HepG2 (cell line): ENCODE measurements around the gene YLPM1. TPM values are rescaled to one million over a fixed set of nuclear protein-coding genes. Genes with fewer than 3 reads are reported as not detected.

Experiments used
- CBX5 ChIP-seq: sonication (generic); formaldehyde crosslinking; IDR thresholded peaks from 2 replicates; pipeline ENCODE4 v1.4.0; 2020; ENCODE audit warnings: missing genetic modification reagents, borderline replicate concordance
- CTCF ChIP-seq: sonication (generic); formaldehyde crosslinking; IDR thresholded peaks from 2 replicates; pipeline ENCODE4 v1.5.0; 2020; ENCODE audit warnings: mild to moderate bottlenecking, missing genetic modification reagents, moderate library complexity
- ETS1 ChIP-seq: sonication (generic); formaldehyde crosslinking; IDR thresholded peaks from 2 replicates; pipeline ENCODE4 v1.4.0; 2020; ENCODE audit warnings: missing genetic modification reagents
- HNRNPL ChIP-seq: fragments of 200-400 bp; formaldehyde crosslinking; IDR thresholded peaks from 2 replicates; pipeline ENCODE4 v1.6.1; 2017; ENCODE audit warnings: mild to moderate bottlenecking, low read depth, low read length
- HNRNPLL ChIP-seq: fragments of 200-400 bp; formaldehyde crosslinking; IDR thresholded peaks from 2 replicates; pipeline ENCODE4 v1.6.1; 2017; ENCODE audit warnings: mild to moderate bottlenecking, low read depth, low read length; ENCODE audit not compliant: poor library complexity, severe bottlenecking
- KAT7 ChIP-seq: IDR thresholded peaks from 2 replicates; pipeline ENCODE4 v1.6.1; 2018; ENCODE audit warnings: borderline replicate concordance, missing compliant biosample characterization
- KLF12 ChIP-seq: sonication (generic); formaldehyde crosslinking; IDR thresholded peaks from 2 replicates; pipeline ENCODE4 v1.4.0; 2020; ENCODE audit warnings: missing genetic modification reagents, borderline replicate concordance
- MED13 ChIP-seq: sonication (generic); formaldehyde crosslinking; IDR thresholded peaks from 2 replicates; pipeline ENCODE4 v1.5.0; 2020; ENCODE audit warnings: missing genetic modification reagents
- MXI1 ChIP-seq: IDR thresholded peaks from 3 replicates; pipeline ENCODE4 v1.6.1; 2012; ENCODE audit warnings: low read depth, low read length, inconsistent platforms, borderline replicate concordance
- NPAS2 ChIP-seq: sonication (generic); formaldehyde crosslinking; IDR thresholded peaks from 2 replicates; pipeline ENCODE4 v1.8.0; 2022; ENCODE audit warnings: mild to moderate bottlenecking, missing genetic modification reagents, borderline replicate concordance
- NR2F6 ChIP-seq, 2 experiments: IDR thresholded peaks; 2 replicates each; pipeline ENCODE4 v1.6.1; 2016; ENCODE audit warnings: antibody characterized with exemption in 1 of 2, mild to moderate bottlenecking in 1 of 2
- PHF8 ChIP-seq: sonication (generic); formaldehyde crosslinking; IDR thresholded peaks from 2 replicates; pipeline ENCODE4 v1.5.0; 2020; ENCODE audit warnings: missing genetic modification reagents
- POGZ ChIP-seq: sonication (generic); formaldehyde crosslinking; IDR thresholded peaks from 2 replicates; pipeline ENCODE4 v1.4.0; 2020; ENCODE audit warnings: mild to moderate bottlenecking, missing genetic modification reagents
- RARA ChIP-seq: IDR thresholded peaks from 2 replicates; pipeline ENCODE4 v1.6.1; 2016; ENCODE audit warnings: missing genetic modification reagents, missing compliant biosample characterization
- SALL2 ChIP-seq: sonication (generic); formaldehyde crosslinking; IDR thresholded peaks from 2 replicates; pipeline ENCODE4 v1.8.1; 2023; ENCODE audit warnings: mild to moderate bottlenecking, missing genetic modification reagents, inconsistent platforms
- TBX3 ChIP-seq: fragments of 450-650 bp; IDR thresholded peaks from 2 replicates; pipeline ENCODE4 v1.6.1; 2017; ENCODE audit warnings: antibody characterized with exemption, mild to moderate bottlenecking, inconsistent platforms, borderline replicate concordance
- ZNF138 ChIP-seq: sonication (generic); formaldehyde crosslinking; IDR thresholded peaks from 2 replicates; pipeline ENCODE4 v1.5.0; 2020; ENCODE audit warnings: mild to moderate bottlenecking, low read depth, missing genetic modification reagents
- ZNF17 ChIP-seq: sonication (generic); formaldehyde crosslinking; IDR thresholded peaks from 2 replicates; pipeline ENCODE4 v1.5.0; 2020; ENCODE audit warnings: mild to moderate bottlenecking, missing genetic modification reagents
- ZNF296 ChIP-seq: sonication (generic); formaldehyde crosslinking; conservative IDR thresholded peaks from 2 replicates; pipeline ENCODE4 v1.5.0; 2020; ENCODE audit warnings: mild to moderate bottlenecking, missing genetic modification reagents
- ZNF331 ChIP-seq: sonication (generic); formaldehyde crosslinking; IDR thresholded peaks from 2 replicates; pipeline ENCODE4 v1.4.0; 2020; ENCODE audit warnings: missing genetic modification reagents
- ZNF441 ChIP-seq: sonication (generic); formaldehyde crosslinking; IDR thresholded peaks from 2 replicates; pipeline ENCODE4 v1.7.0; 2021; ENCODE audit warnings: missing genetic modification reagents, borderline replicate concordance
- polyA plus RNA-seq, 8 experiments: library from polyadenylated mRNA; depleted of rRNA in 3 of 8; stranded (reverse) in 7 of 8; unstranded in 1 of 8; fragments of >200 nt; fragmentation: Illumina TruSeq in 4 of 8; extraction: Trizol in 4 of 8; gene quantifications; 2 replicates each; pipeline versions ENCODE4 v1.2.1 to v1.2.3, GENCODE V29; 2011 to 2016; ENCODE audit warnings: low read depth in 4 of 8, missing spikeins in 1 of 8, mixed read lengths in 1 of 8; ENCODE audit not compliant: insufficient read depth in 1 of 8
- total RNA-seq, 5 experiments: library from RNA; depleted of rRNA; stranded (reverse); fragments of >200 nt; fragmentation: Illumina TruSeq; extraction: Trizol; gene quantifications; 2 replicates each; pipeline ENCODE4 v1.2.3, GENCODE V29; 2016; ENCODE audit warnings: low read depth in 1 of 5
- TF ChIP-seq, protein P1 (sequence below): sonication (generic); formaldehyde crosslinking; conservative IDR thresholded peaks from 2 replicates; pipeline ENCODE4 v1.4.0; 2020; ENCODE audit warnings: mild to moderate bottlenecking, missing genetic modification reagents, moderate library complexity
- TF ChIP-seq, protein P2 (sequence below): sonication (generic); formaldehyde crosslinking; IDR thresholded peaks from 2 replicates; pipeline ENCODE4 v1.4.0; 2020; ENCODE audit warnings: mild to moderate bottlenecking, missing genetic modification reagents

YLPM1 gene
- total and polyA plus RNA-seq, 2 of the 13 experiments (the other 11 are each of a cell fraction or from before 2014, with no cell fraction given): 6.7 to 21.9 TPM

GRCh38 chr14:74762917-74763802 lies at the start of gene YLPM1 (continued):
- TF ChIP-seq HNRNPL: no peak
- TF ChIP-seq NR2F6 (IDR thresholded peaks at IDR 0.05): no peak
- TF ChIP-seq NR2F6 (CRISPR knock-in tag; IDR thresholded peaks at IDR 0.05): peak; percentile 26; the same call in 1 of the 2 replicates
- TF ChIP-seq ZNF331 (CRISPR knock-in tag): no peak
- TF ChIP-seq POGZ (CRISPR knock-in tag): peak; percentile 83
- TF ChIP-seq ZNF17 (CRISPR knock-in tag): no peak
- TF ChIP-seq, protein P1, sequence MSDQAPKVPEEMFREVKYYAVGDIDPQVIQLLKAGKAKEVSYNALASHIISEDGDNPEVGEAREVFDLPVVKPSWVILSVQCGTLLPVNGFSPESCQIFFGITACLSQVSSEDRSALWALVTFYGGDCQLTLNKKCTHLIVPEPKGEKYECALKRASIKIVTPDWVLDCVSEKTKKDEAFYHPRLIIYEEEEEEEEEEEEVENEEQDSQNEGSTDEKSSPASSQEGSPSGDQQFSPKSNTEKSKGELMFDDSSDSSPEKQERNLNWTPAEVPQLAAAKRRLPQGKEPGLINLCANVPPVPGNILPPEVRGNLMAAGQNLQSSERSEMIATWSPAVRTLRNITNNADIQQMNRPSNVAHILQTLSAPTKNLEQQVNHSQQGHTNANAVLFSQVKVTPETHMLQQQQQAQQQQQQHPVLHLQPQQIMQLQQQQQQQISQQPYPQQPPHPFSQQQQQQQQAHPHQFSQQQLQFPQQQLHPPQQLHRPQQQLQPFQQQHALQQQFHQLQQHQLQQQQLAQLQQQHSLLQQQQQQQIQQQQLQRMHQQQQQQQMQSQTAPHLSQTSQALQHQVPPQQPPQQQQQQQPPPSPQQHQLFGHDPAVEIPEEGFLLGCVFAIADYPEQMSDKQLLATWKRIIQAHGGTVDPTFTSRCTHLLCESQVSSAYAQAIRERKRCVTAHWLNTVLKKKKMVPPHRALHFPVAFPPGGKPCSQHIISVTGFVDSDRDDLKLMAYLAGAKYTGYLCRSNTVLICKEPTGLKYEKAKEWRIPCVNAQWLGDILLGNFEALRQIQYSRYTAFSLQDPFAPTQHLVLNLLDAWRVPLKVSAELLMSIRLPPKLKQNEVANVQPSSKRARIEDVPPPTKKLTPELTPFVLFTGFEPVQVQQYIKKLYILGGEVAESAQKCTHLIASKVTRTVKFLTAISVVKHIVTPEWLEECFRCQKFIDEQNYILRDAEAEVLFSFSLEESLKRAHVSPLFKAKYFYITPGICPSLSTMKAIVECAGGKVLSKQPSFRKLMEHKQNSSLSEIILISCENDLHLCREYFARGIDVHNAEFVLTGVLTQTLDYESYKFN (CRISPR knock-in tag): 0 out of 2 replicates have a peak, but pooled peaks have one; percentile 26
- TF ChIP-seq CBX5: no peak
- TF ChIP-seq HNRNPLL: peak; percentile 82
- TF ChIP-seq ZNF138 (CRISPR knock-in tag): 0 out of 2 replicates have a peak, but pooled peaks have one; percentile 27
- TF ChIP-seq ETS1 (CRISPR knock-in tag): peak; percentile 93
- peak; percentile 82 for TF ChIP-seq MED13 (CRISPR knock-in tag)
- TF ChIP-seq RARA: no peak
- TF ChIP-seq, protein P2, sequence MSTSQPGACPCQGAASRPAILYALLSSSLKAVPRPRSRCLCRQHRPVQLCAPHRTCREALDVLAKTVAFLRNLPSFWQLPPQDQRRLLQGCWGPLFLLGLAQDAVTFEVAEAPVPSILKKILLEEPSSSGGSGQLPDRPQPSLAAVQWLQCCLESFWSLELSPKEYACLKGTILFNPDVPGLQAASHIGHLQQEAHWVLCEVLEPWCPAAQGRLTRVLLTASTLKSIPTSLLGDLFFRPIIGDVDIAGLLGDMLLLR (CRISPR knock-in tag): 0 out of 2 replicates have a peak, but pooled peaks have one; percentile 35
- TF ChIP-seq KAT7: peak; percentile 93
- peak; percentile 99 for TF ChIP-seq PHF8
- TF ChIP-seq ZNF296 (CRISPR knock-in tag): no peak
- TF ChIP-seq CTCF (CRISPR knock-in tag): peak; percentile 85
- peak; percentile 65; the same call in 1 of the 2 replicates for TF ChIP-seq KLF12 (CRISPR knock-in tag)
- no peak for TF ChIP-seq NPAS2 (CRISPR knock-in tag)
- peak; percentile 62; the same call in 1 of the 3 replicates for TF ChIP-seq MXI1
- peak; percentile 95 for TF ChIP-seq SALL2 (CRISPR knock-in tag)
- TF ChIP-seq TBX3: no peak
- TF ChIP-seq ZNF441 (CRISPR knock-in tag): no peak
